Measurements from ENCODE around the gene ZSCAN32.

Gene ZSCAN32

GRCh38 chr16:3358871-3359270 is 41.9 kb downstream of the ZSCAN32 start:
- DNase-seq (ENCODE audit: low read depth), result no peak
- H3K4me3 ChIP-seq (ENCODE audit: control insufficient read depth, low read depth, low read length), result no peak overlapping the region
- TF ChIP-seq CTCF (conservative IDR thresholded peaks at IDR 0.05; ENCODE audit: control insufficient read depth, insufficient read depth, low read depth, low read length), result no peak

GRCh38 chr16:3356118-3356517 is 44.7 kb downstream of the ZSCAN32 start:
- DNase-seq (ENCODE audit: low read depth), result no peak
- TF ChIP-seq CTCF (conservative IDR thresholded peaks at IDR 0.05; ENCODE audit: control insufficient read depth, insufficient read depth, low read depth, low read length), result no peak

GRCh38 chr16:3355589-3355988 is 45.2 kb downstream of the ZSCAN32 start, which contains the start of gene OR2C1:
Gene OR2C1 (plus strand): TSS chr16:3355889. CDS start chr16:3355941, 52 bp downstream.
- no peak for DNase-seq (ENCODE audit: low read depth)
- TF ChIP-seq CTCF (conservative IDR thresholded peaks at IDR 0.05; ENCODE audit: control insufficient read depth, insufficient read depth, low read depth, low read length), result no peak
- H3K4me3 ChIP-seq (ENCODE audit: control insufficient read depth, low read depth, low read length), result no peak within 1 kb of the TSS

More at GRCh38 chr16:3356118-3356517, 44.7 kb downstream of the ZSCAN32 start:
- H3K4me3 ChIP-seq (ENCODE audit: control insufficient read depth, low read depth, low read length), result no peak overlapping the region

- no peak overlapping the region for H3K4me3 ChIP-seq (ENCODE audit: control insufficient read depth, low read depth, low read length)
- DNase-seq (ENCODE audit: low read depth), result no peak
- no peak for TF ChIP-seq CTCF (conservative IDR thresholded peaks at IDR 0.05; ENCODE audit: control insufficient read depth, insufficient read depth, low read depth, low read length)
Observed at GRCh38 chr16:3349175-3349574, 51.6 kb downstream of the ZSCAN32 start.

GRCh38 chr16:3348547-3349167 is 52.1 kb downstream of the ZSCAN32 start:
- no peak overlapping the region for H3K4me3 ChIP-seq (ENCODE audit: control insufficient read depth, low read depth, low read length)
- no peak for TF ChIP-seq CTCF (conservative IDR thresholded peaks at IDR 0.05; ENCODE audit: control insufficient read depth, insufficient read depth, low read depth, low read length)
- DNase-seq (ENCODE audit: low read depth), result no peak

GRCh38 chr16:3347586-3347985 is 53.2 kb downstream of the ZSCAN32 start:
- TF ChIP-seq CTCF (conservative IDR thresholded peaks at IDR 0.05; ENCODE audit: control insufficient read depth, insufficient read depth, low read depth, low read length), result no peak
- no peak overlapping the region for H3K4me3 ChIP-seq (ENCODE audit: control insufficient read depth, low read depth, low read length)
- no peak for DNase-seq (ENCODE audit: low read depth)

- no peak for DNase-seq (ENCODE audit: low read depth)
- H3K4me3 ChIP-seq (ENCODE audit: control insufficient read depth, low read depth, low read length), result no peak overlapping the region
- TF ChIP-seq CTCF (conservative IDR thresholded peaks at IDR 0.05; ENCODE audit: control insufficient read depth, insufficient read depth, low read depth, low read length), result no peak
Observed at GRCh38 chr16:3346041-3346440, 54.8 kb downstream of the ZSCAN32 start.
